ENCODE measurements around the gene TTC1. TPM values are rescaled to one million over a fixed set of nuclear protein-coding genes. Genes with fewer than 3 reads are reported as not detected.
A peak's percentile ranks its signal among the peaks of the same experiment; 100 is the strongest.

Gene TTC1
- total and polyA plus RNA-seq, 9 of the 15 experiments (the other 6 are each of a cell fraction or from before 2014, with no cell fraction given): 51.9 to 173 (median 87.7) TPM

DNA sequence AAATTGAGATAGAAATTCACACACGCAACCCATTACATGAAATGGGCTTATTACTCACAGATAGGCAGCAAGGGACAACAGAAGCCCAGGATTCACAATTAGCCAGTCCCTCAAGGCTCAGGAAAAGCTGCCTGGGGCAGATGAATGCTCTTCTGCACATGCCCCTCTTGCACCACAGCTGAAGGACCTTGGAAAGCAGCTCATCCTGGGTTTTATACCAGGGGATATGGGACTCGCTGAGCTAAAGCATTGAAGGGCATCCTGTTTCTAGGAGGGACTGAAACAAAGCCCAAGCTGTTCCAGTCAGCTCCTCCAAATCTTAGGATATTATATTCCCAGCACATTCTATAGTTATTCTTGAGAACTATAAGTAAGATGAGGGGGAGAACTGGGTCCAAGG lies 15.7 kb upstream of the TTC1 start:
- Histone ChIP-seq H3K9ac (ENCODE audit: insufficient read depth in 1 of 2, low read depth in 2 of 2, low read length in 2 of 2) (no peak overlapping the region), H3K79me2 (ENCODE audit: control insufficient read depth, insufficient read depth, low read length) (no peaks in the 10 kb centered on the region), H3K4me1 (replicated peaks in 1 of 2; ENCODE audit: control insufficient read depth in 2 of 2, insufficient read depth in 2 of 2, low read length in 2 of 2) (no peaks in the 10 kb centered on the region), H3K4me2 (ENCODE audit: insufficient read depth, low read length) (no peak overlapping the region), H3K9me1 (ENCODE audit: control insufficient read depth, insufficient read depth, low read length) (no peaks in the 10 kb centered on the region), H3K36me3 (ENCODE audit: control insufficient read depth, insufficient read depth, low read length) (no peaks in the 10 kb centered on the region), H3K27me3 (ENCODE audit: control insufficient read depth in 2 of 2, insufficient read depth in 2 of 2, low read length in 2 of 2) (peaks cover 10 to 25% of the 10 kb centered on the region in 2 experiments; a peak in 3 of 5 replicates), H3K9me3 (replicated peaks; ENCODE audit: control insufficient read depth, insufficient read depth, low read depth, low read length) (no peaks in the 10 kb centered on the region; the same call in 1 of the 2 replicates), H4K20me1 (replicated peaks; ENCODE audit: control insufficient read depth, insufficient read depth, low read length) (0 out of 2 replicates have a peak, but pooled peaks cover 3% of the 10 kb centered on the region), H3K4me3 (no peak overlapping the region), H2AFZ (ENCODE audit: low read depth, low read length) (no peak overlapping the region), H3K27ac (ENCODE audit: extremely low read depth, low read depth, low read length) (no peak overlapping the region)
- ChIA-PET POLR2A (no interaction called here), CTCF (ENCODE audit: low intra/inter-chr PET ratio) (no interaction called here)
- in situ Hi-C loops (cut with MboI) (loop anchor here (25.0 kb wide), 1 partner anchor 831 kb away; no protein-coding TSS in a partner anchor), intact Hi-C loops (cut with micrococcal nuclease) (no loop called here)
- FAIRE-seq: no peak
- 0% methylated on average over 2 of the region's 2 CpGs for WGBS (ENCODE audit: insufficient coverage, low coverage, missing lambda C conversion rate)
- ATAC-seq: no peak
- TF ChIP-seq TFAP4 (CRISPR knock-in tag; IDR thresholded peaks at IDR 0.05; ENCODE audit: borderline replicate concordance) (no peak), ZNF224 (CRISPR knock-in tag; IDR thresholded peaks at IDR 0.05) (peak; percentile 99), MEF2D (tag; conservative IDR thresholded peaks at IDR 0.05; ENCODE audit: low read depth) (no peak)
- no TSS peak for BruUV-seq (replicated peaks)
- no peak for DNase-seq (ENCODE audit: extremely low read depth in 1 of 4, low spot score in 3 of 4)

DNA sequence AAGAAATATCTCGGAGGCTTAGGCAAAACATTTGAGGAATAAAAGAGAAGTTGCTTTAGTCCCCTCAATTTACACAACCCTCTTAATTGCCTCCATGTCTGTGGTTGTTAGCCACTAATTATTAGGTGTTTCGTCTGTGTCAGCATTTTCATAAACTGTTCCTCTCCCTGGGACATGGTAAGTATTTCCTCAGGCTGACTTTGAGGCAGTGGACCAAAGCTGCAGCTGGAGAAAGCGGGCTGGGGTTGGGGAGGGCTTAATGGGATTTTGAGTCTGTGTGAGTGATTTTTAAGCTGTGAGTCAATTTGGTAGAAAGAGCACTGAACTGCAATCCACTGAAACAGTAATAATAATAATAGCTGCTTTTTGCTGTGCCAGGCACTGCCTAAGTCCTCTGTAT lies 13.0 kb upstream of the TTC1 start:
- in situ Hi-C loops (cut with MboI): loop anchor here (25.0 kb wide), 1 partner anchor 834 kb away; no protein-coding TSS in a partner anchor
- TF ChIP-seq MAFF (IDR thresholded peaks at IDR 0.05; ENCODE audit: low read length) (peak; percentile 48), ZNF316 (IDR thresholded peaks at IDR 0.05) (peak; percentile 77), MIER1 (IDR thresholded peaks at IDR 0.05; ENCODE audit: low read depth) (no peak), MAFK (IDR thresholded peaks at IDR 0.05; ENCODE audit: low read length) (peak; percentile 66; the same call in 1 of the 2 replicates), PRPF4 (IDR thresholded peaks at IDR 0.05; ENCODE audit: insufficient read depth, low read depth, low read length, poor library complexity, severe bottlenecking) (no peak), CEBPG (CRISPR knock-in tag; IDR thresholded peaks at IDR 0.05) (no peak), CEBPG (tag; conservative IDR thresholded peaks at IDR 0.05 in 1 of 2, IDR thresholded peaks at IDR 0.05 in 1 of 2) (no peak), CBX3 (IDR thresholded peaks at IDR 0.05; ENCODE audit: borderline replicate concordance in 1 of 2, low read length in 2 of 2) (no peak), C11orf30 (IDR thresholded peaks at IDR 0.05; ENCODE audit: low read depth) (peak; percentile 56), NFE2 (IDR thresholded peaks at IDR 0.05; ENCODE audit: low read depth) (no peak), ZNF696 (CRISPR knock-in tag; conservative IDR thresholded peaks at IDR 0.05) (no peak)
- TF ChIP-seq, protein P1, sequence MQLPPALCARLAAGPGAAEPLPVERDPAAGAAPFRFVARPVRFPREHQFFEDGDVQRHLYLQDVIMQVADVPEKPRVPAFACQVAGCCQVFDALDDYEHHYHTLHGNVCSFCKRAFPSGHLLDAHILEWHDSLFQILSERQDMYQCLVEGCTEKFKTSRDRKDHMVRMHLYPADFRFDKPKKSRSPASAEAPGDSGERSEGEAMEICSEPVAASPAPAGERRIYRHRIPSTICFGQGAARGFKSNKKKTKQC (CRISPR knock-in tag; IDR thresholded peaks at IDR 0.05): no peak

More for the DNA sequence above, 13.0 kb upstream of the TTC1 start:
- POLR2A ChIA-PET: no interaction called here
- no peak for DNase-seq (ENCODE audit: extremely low read depth in 1 of 4, low spot score in 3 of 4)
- Histone ChIP-seq H3K27ac (ENCODE audit: extremely low read depth, low read depth, low read length) (no peak overlapping the region), H3K36me3 (ENCODE audit: control insufficient read depth, insufficient read depth, low read length) (no peaks in the 10 kb centered on the region), H3K4me2 (ENCODE audit: insufficient read depth, low read length) (no peak overlapping the region), H2AFZ (ENCODE audit: low read depth, low read length) (no peak overlapping the region), H3K27me3 (ENCODE audit: control insufficient read depth in 2 of 2, insufficient read depth in 2 of 2, low read length in 2 of 2) (peaks cover 14 to 32% of the 10 kb centered on the region in 2 experiments; a peak in 4 of 5 replicates), H3K9me3 (replicated peaks; ENCODE audit: control insufficient read depth, insufficient read depth, low read depth, low read length) (no peaks in the 10 kb centered on the region; the same call in 1 of the 2 replicates), H3K4me3 (no peak overlapping the region), H4K20me1 (replicated peaks; ENCODE audit: control insufficient read depth, insufficient read depth, low read length) (no peaks in the 10 kb centered on the region), H3K79me2 (ENCODE audit: control insufficient read depth, insufficient read depth, low read length) (no peaks in the 10 kb centered on the region), H3K4me1 (replicated peaks in 1 of 2; ENCODE audit: control insufficient read depth in 2 of 2, insufficient read depth in 2 of 2, low read length in 2 of 2) (no peaks in the 10 kb centered on the region), H3K9me1 (ENCODE audit: control insufficient read depth, insufficient read depth, low read length) (no peaks in the 10 kb centered on the region), H3K9ac (ENCODE audit: insufficient read depth in 1 of 2, low read depth in 2 of 2, low read length in 2 of 2) (no peak overlapping the region)
- ATAC-seq: no peak
- no TSS peak for BruUV-seq (replicated peaks)
- FAIRE-seq: no peak
- CTCF ChIA-PET (ENCODE audit: low intra/inter-chr PET ratio): no interaction called here
- intact Hi-C loops (cut with micrococcal nuclease): no loop called here
- WGBS (ENCODE audit: insufficient coverage, low coverage, missing lambda C conversion rate): 2% methylated on average over 3 of the region's 3 CpGs

Measured in K562 (cell line).